ENCODE results near the gene TMEM179B. TPM values are rescaled to one million over a fixed set of nuclear protein-coding genes. Genes with fewer than 3 reads are reported as not detected.

The TMEM179B gene
- total and polyA plus RNA-seq, 2 of the 13 experiments (the other 11 are each of a cell fraction or from before 2014, with no cell fraction given): 24.8 to 25.7 TPM

DNA sequence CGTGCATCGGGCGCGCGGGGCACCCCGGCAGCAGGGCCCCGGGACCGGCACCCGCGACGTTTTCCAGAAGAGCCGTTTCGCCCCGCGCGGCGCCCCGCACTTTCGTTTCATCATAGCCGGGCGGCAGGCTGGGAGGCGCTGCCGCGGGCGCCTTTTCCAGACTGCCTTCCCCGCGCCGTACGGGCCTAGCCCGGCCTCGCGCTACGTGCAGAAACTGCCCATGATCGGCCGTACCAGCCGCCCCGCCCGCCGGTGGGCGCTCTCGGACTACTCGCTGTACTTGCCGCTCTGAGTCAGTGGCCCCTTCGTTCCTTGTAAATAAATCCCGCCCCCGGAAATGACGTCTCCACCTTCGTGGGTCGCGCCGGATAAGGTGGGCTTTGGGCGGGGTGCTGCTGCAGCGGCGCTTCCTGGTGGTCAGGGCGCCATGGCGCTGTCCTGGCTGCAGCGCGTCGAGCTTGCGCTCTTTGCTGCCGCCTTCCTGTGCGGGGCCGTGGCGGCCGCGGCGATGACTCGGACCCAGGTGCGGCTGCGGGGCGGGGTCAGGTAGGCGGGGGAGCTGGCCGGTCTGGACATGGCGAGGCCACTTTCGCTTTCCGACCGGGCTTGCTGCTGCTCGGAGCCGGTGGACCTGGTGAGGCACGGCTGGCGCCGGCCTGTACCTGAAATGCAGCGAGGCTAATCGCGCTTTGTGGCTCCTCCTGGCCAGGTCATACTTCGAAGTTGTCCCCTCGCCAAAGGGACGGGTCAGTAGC, at the start of gene TMEM179B (continued):
- TF ChIP-seq, protein P1, sequence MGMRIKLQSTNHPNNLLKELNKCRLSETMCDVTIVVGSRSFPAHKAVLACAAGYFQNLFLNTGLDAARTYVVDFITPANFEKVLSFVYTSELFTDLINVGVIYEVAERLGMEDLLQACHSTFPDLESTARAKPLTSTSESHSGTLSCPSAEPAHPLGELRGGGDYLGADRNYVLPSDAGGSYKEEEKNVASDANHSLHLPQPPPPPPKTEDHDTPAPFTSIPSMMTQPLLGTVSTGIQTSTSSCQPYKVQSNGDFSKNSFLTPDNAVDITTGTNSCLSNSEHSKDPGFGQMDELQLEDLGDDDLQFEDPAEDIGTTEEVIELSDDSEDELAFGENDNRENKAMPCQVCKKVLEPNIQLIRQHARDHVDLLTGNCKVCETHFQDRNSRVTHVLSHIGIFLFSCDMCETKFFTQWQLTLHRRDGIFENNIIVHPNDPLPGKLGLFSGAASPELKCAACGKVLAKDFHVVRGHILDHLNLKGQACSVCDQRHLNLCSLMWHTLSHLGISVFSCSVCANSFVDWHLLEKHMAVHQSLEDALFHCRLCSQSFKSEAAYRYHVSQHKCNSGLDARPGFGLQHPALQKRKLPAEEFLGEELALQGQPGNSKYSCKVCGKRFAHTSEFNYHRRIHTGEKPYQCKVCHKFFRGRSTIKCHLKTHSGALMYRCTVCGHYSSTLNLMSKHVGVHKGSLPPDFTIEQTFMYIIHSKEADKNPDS (CRISPR knock-in tag; IDR thresholded peaks at IDR 0.05): 0 out of 2 replicates have a peak, but pooled peaks have one; percentile 50
- TF ChIP-seq HES4 (CRISPR knock-in tag; IDR thresholded peaks at IDR 0.05; ENCODE audit: borderline replicate concordance) (peak; percentile 85), ZNF660 (CRISPR knock-in tag; IDR thresholded peaks at IDR 0.05; ENCODE audit: borderline replicate concordance, low read depth) (no peak), ZNF224 (CRISPR knock-in tag; IDR thresholded peaks at IDR 0.05) (no peak), PHF21A (CRISPR knock-in tag; IDR thresholded peaks at IDR 0.05) (no peak; the same call in 1 of the 2 replicates), SRF (IDR thresholded peaks at IDR 0.05; ENCODE audit: low read depth, low read length) (no peak), HOXD1 (CRISPR knock-in tag; IDR thresholded peaks at IDR 0.05) (no peak), ZNF382 (CRISPR knock-in tag; IDR thresholded peaks at IDR 0.05; ENCODE audit: borderline replicate concordance) (no peak), ZNF652 (CRISPR knock-in tag; IDR thresholded peaks at IDR 0.05; ENCODE audit: borderline replicate concordance, low read depth) (no peak), BORCS8-MEF2B (CRISPR knock-in tag; IDR thresholded peaks at IDR 0.05) (peak; percentile 96), ZNF33A (CRISPR knock-in tag; IDR thresholded peaks at IDR 0.05; ENCODE audit: borderline replicate concordance) (no peak), ZNF292 (CRISPR knock-in tag; IDR thresholded peaks at IDR 0.05; ENCODE audit: borderline replicate concordance, low read depth) (no peak), GTF3A (CRISPR knock-in tag; conservative IDR thresholded peaks at IDR 0.05) (0 out of 2 replicates have a peak, but pooled peaks have one; percentile 92), ZNF737 (CRISPR knock-in tag; IDR thresholded peaks at IDR 0.05; ENCODE audit: borderline replicate concordance) (no peak), ARNT2 (CRISPR knock-in tag; IDR thresholded peaks at IDR 0.05; ENCODE audit: low read depth) (peak; percentile 81; the same call in 1 of the 2 replicates), ZNF839 (CRISPR knock-in tag; IDR thresholded peaks at IDR 0.05; ENCODE audit: borderline replicate concordance) (peak; percentile 91; the same call in 1 of the 2 replicates), ZNF713 (CRISPR knock-in tag; IDR thresholded peaks at IDR 0.05) (no peak), HOXA7 (CRISPR knock-in tag; IDR thresholded peaks at IDR 0.05) (no peak), MIER3 (CRISPR knock-in tag; IDR thresholded peaks at IDR 0.05; ENCODE audit: borderline replicate concordance) (peak; percentile 89; the same call in 1 of the 2 replicates), ZNF614 (CRISPR knock-in tag; IDR thresholded peaks at IDR 0.05; ENCODE audit: borderline replicate concordance) (peak; percentile 72; the same call in 1 of the 2 replicates), HDAC2 (CRISPR knock-in tag; IDR thresholded peaks at IDR 0.05) (peak; percentile 86), SOX13 (IDR thresholded peaks at IDR 0.05) (no peak), SOX13 (CRISPR knock-in tag; conservative IDR thresholded peaks at IDR 0.05 in 1 of 2, IDR thresholded peaks at IDR 0.05 in 1 of 2) (peak in 1 of 2 experiments; percentile 29; a peak in 2 of 4 replicates), ZNF124 (CRISPR knock-in tag; IDR thresholded peaks at IDR 0.05) (peak; percentile 80; the same call in 1 of the 2 replicates), GFI1 (CRISPR knock-in tag; IDR thresholded peaks at IDR 0.05; ENCODE audit: borderline replicate concordance) (no peak; the same call in 1 of the 2 replicates), AHR (CRISPR knock-in tag; IDR thresholded peaks at IDR 0.05) (peak; percentile 95)
- TF ChIP-seq, protein P2, sequence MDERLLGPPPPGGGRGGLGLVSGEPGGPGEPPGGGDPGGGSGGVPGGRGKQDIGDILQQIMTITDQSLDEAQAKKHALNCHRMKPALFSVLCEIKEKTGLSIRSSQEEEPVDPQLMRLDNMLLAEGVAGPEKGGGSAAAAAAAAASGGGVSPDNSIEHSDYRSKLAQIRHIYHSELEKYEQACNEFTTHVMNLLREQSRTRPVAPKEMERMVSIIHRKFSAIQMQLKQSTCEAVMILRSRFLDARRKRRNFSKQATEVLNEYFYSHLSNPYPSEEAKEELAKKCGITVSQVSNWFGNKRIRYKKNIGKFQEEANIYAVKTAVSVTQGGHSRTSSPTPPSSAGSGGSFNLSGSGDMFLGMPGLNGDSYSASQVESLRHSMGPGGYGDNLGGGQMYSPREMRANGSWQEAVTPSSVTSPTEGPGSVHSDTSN (CRISPR knock-in tag; IDR thresholded peaks at IDR 0.05): no peak
- TF ChIP-seq, protein P3, sequence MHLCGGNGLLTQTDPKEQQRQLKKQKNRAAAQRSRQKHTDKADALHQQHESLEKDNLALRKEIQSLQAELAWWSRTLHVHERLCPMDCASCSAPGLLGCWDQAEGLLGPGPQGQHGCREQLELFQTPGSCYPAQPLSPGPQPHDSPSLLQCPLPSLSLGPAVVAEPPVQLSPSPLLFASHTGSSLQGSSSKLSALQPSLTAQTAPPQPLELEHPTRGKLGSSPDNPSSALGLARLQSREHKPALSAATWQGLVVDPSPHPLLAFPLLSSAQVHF (CRISPR knock-in tag; IDR thresholded peaks at IDR 0.05): peak; percentile 93; the same call in 1 of the 2 replicates
